MM.1S (cell line): ENCODE data around the gene FCSK.

Source experiments
- CTCF ChIP-seq: fragments of 300-600 bp; sonication (generic); IDR thresholded peaks from 2 replicates; pipeline ENCODE4 v1.5.1; 2016; ENCODE audit warnings: antibody characterized with exemption, low read length, mixed read lengths
- EZH2 ChIP-seq: fragments of 300-600 bp; sonication (generic); optimal IDR thresholded peaks from 2 replicates; pipeline ENCODE3; 2017; ENCODE audit warnings: low read depth, mild to moderate bottlenecking, antibody characterized with exemption, low read length, mixed read lengths
- EZH2phosphoT487 ChIP-seq: fragments of 300-600 bp; sonication (generic); IDR thresholded peaks from 2 replicates; pipeline ENCODE4 v1.6.1; 2018; ENCODE audit warnings: antibody characterized with exemption, low read length

- TF ChIP-seq EZH2 (no peak), CTCF (no peak), EZH2phosphoT487 (no peak)
These were observed 66.4 kb downstream of the FCSK start for GRCh38 chr16:70520612-70521297.
